GM12878 (cell line): ENCODE measurements around the gene LST1. TPM values are rescaled to one million over a fixed set of nuclear protein-coding genes. Genes with fewer than 3 reads are reported as not detected.

Source experiments
- ATAC-seq: fragments of 200-7000 bp; cut with Tn5 transposase; 3 replicates; pipeline ENCODE4 v1.9.1; 2020; ENCODE audit warnings: mild to moderate bottlenecking, moderate library complexity
- BruUV-seq: library from RNA; stranded (reverse); fragments of 400-500 nt; replicated peaks from 2 replicates; lab custom pipeline; 2021; lab: Mats Ljungman, UMichigan
- CTCF ChIA-PET: fragments of 300-600 bp; sonication (Branson Sonifier 250); formaldehyde crosslinking; extraction: SDS; loops from one replicate; lab custom pipeline; 2021; ENCODE audit warnings: inconsistent platforms; lab: Yijun Ruan, JAX
- POLR2A ChIA-PET: fragments of 350-600 bp; formaldehyde crosslinking; extraction: SDS; loops from one replicate; lab custom pipeline; 2021; ENCODE audit warnings: inconsistent platforms; lab: Charles Lee
- RAD21 ChIA-PET: fragments of 300-600 bp; sonication (Branson Sonifier 250); formaldehyde crosslinking; loops from one replicate; lab custom pipeline; 2023; ENCODE audit warnings: antibody characterized with exemption; ENCODE audit not compliant: unreplicated experiment; lab: Charles Lee
- SMC1A ChIA-PET: fragments of 300-600 bp; sonication (Branson Sonifier 250); formaldehyde crosslinking; loops from one replicate; lab custom pipeline; 2023; ENCODE audit not compliant: unreplicated experiment, uncharacterized antibody; lab: Charles Lee
- DNase-seq: peaks from one replicate; pipeline ENCODE4 v3.0.0-alpha.2; 2011; ENCODE audit warnings: low read depth, low spot score
- FAIRE-seq: peaks from 3 replicates; lab custom pipeline; 2011; peaks lifted over from hg19 to GRCh38; lab: Jason Lieb, UNC
- H2AFZ ChIP-seq: 2 replicates; pipeline ENCODE4 v1.6.0; 2011; ENCODE audit warnings: low read depth, low read length, control low read depth; ENCODE audit not compliant: control insufficient read depth
- H3K27ac ChIP-seq: 2 replicates; pipeline ENCODE4 v1.5.1; 2011; ENCODE audit warnings: control low read depth; ENCODE audit not compliant: control insufficient read depth, insufficient read depth
- H3K27me3 ChIP-seq, 2 experiments: replicated peaks in 1 of 2; 2 replicates each; pipeline versions ENCODE4 v1.6.0 to v1.6.1; 2011; ENCODE audit warnings: low read length in 1 of 2; ENCODE audit not compliant: control insufficient read depth in 2 of 2, insufficient read depth in 2 of 2
- H3K36me3 ChIP-seq, 2 experiments: 2 replicates each; pipeline ENCODE4 v1.5.1; 2011; ENCODE audit warnings: low read length in 1 of 2; ENCODE audit not compliant: control insufficient read depth in 2 of 2, insufficient read depth in 2 of 2
- H3K4me1 ChIP-seq: 2 replicates; pipeline ENCODE4 v1.6.1; 2011; ENCODE audit warnings: mild to moderate bottlenecking, low read length, moderate library complexity, mixed read lengths; ENCODE audit not compliant: control insufficient read depth, insufficient read depth
- H3K4me2 ChIP-seq: 2 replicates; pipeline ENCODE4 v1.6.0; 2011; ENCODE audit warnings: control low read depth; ENCODE audit not compliant: control insufficient read depth, insufficient read depth
- H3K4me3 ChIP-seq: fragments of 200-600 bp; sonication (generic); 2 replicates; pipeline ENCODE4 v1.5.1; 2016
- H3K79me2 ChIP-seq: 2 replicates; pipeline ENCODE4 v1.6.0; 2011; ENCODE audit warnings: low read length; ENCODE audit not compliant: control insufficient read depth, insufficient read depth
- H3K9ac ChIP-seq: 2 replicates; pipeline ENCODE4 v1.8.0; 2011; ENCODE audit warnings: low read length, control low read depth, mixed read lengths; ENCODE audit not compliant: control insufficient read depth, insufficient read depth
- H3K9me3 ChIP-seq: replicated peaks from 3 replicates; pipeline ENCODE4 v1.5.1; 2011; ENCODE audit warnings: mild to moderate bottlenecking, low read length; ENCODE audit not compliant: control insufficient read depth, insufficient read depth
- H4K20me1 ChIP-seq: 2 replicates; pipeline ENCODE4 v1.6.0; 2011; ENCODE audit not compliant: control insufficient read depth, insufficient read depth
- BRCA1 ChIP-seq: IDR thresholded peaks from 2 replicates; pipeline ENCODE4 v1.6.1; 2011; ENCODE audit warnings: low read depth, low read length, improper control_type of control experiment
- EGR1 ChIP-seq, 2 experiments: IDR thresholded peaks; 1 replicate in 1 of 2; 2 replicates in 1 of 2; pipeline ENCODE4 v1.6.1; 2011 to 2012; ENCODE audit warnings: low read depth in 2 of 2, low read length in 2 of 2, borderline replicate concordance in 1 of 2, mild to moderate bottlenecking in 1 of 2, moderate library complexity in 1 of 2
- IKZF2 ChIP-seq, 2 experiments: fragments of 450-650 bp; IDR thresholded peaks; 2 replicates each; pipeline ENCODE4 v1.6.1; 2017; ENCODE audit warnings: mild to moderate bottlenecking in 2 of 2, moderate library complexity in 2 of 2
- KDM1A ChIP-seq: fragments of 200-600 bp; sonication (generic); IDR thresholded peaks from 2 replicates; pipeline ENCODE4 v1.6.1; 2016; ENCODE audit warnings: borderline replicate concordance
- LARP7 ChIP-seq: fragments of 450-650 bp; IDR thresholded peaks from 2 replicates; pipeline ENCODE4 v1.6.1; 2017; ENCODE audit warnings: mild to moderate bottlenecking
- PBX3 ChIP-seq: IDR thresholded peaks from 2 replicates; pipeline ENCODE4 v1.6.1; 2011; ENCODE audit warnings: mild to moderate bottlenecking, low read depth, low read length, moderate library complexity; ENCODE audit not compliant: insufficient replicate concordance
- SMAD5 ChIP-seq: IDR thresholded peaks from 2 replicates; pipeline ENCODE4 v1.6.1; 2016; ENCODE audit warnings: antibody characterized with exemption, low read depth
- SPI1 ChIP-seq: IDR thresholded peaks from 2 replicates; pipeline ENCODE4 v1.6.1; 2011; ENCODE audit warnings: low read depth, mild to moderate bottlenecking, low read length, moderate library complexity, borderline replicate concordance; ENCODE audit not compliant: insufficient read depth
- TARDBP ChIP-seq: IDR thresholded peaks from 2 replicates; pipeline ENCODE4 v1.6.1; 2016; ENCODE audit warnings: borderline replicate concordance
- TBL1XR1 ChIP-seq: IDR thresholded peaks from 2 replicates; pipeline ENCODE4 v1.6.1; 2012; ENCODE audit warnings: low read depth, low read length, improper control_type of control experiment
- USF2 ChIP-seq: IDR thresholded peaks from 2 replicates; pipeline ENCODE4 v1.6.1; 2011; ENCODE audit warnings: low read depth, low read length, improper control_type of control experiment, borderline replicate concordance
- YBX1 ChIP-seq: fragments of 450-650 bp; IDR thresholded peaks from 2 replicates; pipeline ENCODE4 v1.6.1; 2016; ENCODE audit warnings: antibody characterized with exemption
- WGBS: methylation state at CpG from one replicate; pipeline ENCODE4 v1.1.6; 2016; ENCODE audit warnings: low lambda C conversion rate; ENCODE audit not compliant: insufficient replicate concordance, insufficient coverage; ENCODE audit errors: missing lambda C conversion rate; 5-methylcytosine and 5-hydroxymethylcytosine counted together
- in situ Hi-C: fragments of 300-500 bp; cut with MboI; formaldehyde crosslinking; loops from 9 replicates; pipeline ENCODE4 v1.14.3; 2018; ENCODE audit warnings: mixed read lengths
- intact Hi-C: fragments of 100-400 bp; cut with micrococcal nuclease; formaldehyde crosslinking; loops from one replicate; pipeline ENCODE4 v1.14.2; 2022; ENCODE audit not compliant: unreplicated experiment
- polyA plus RNA-seq, 11 experiments: library from polyadenylated mRNA; depleted of rRNA in 4 of 11; unstranded in 6 of 11; stranded (reverse) in 5 of 11; fragments of >200 nt; fragmentation: Nextera tagmentation in 4 of 11; fragmentation: Illumina TruSeq in 1 of 11; extraction: Ambion mirVana in 4 of 11; extraction: Trizol in 1 of 11; gene quantifications; 1 replicate in 1 of 11; 2 replicates in 10 of 11; pipeline versions ENCODE4 v1.2.1 to v1.2.3, GENCODE V29; 2011 to 2016; ENCODE audit warnings: inconsistent platforms in 2 of 11, missing spikeins in 2 of 11, low read depth in 1 of 11
- total RNA-seq, 4 experiments: library from RNA; depleted of rRNA in 3 of 4; stranded (reverse); fragments of >200 nt in 3 of 4; fragmentation: Illumina TruSeq in 1 of 4; extraction: Trizol in 1 of 4; gene quantifications; 2 replicates each; pipeline versions ENCODE4 v1.2.1 to v1.2.3, GENCODE V29; 2013 to 2021

Gene LST1
- total and polyA plus RNA-seq, 10 of the 15 experiments (the other 5 are each of a cell fraction or from before 2014, with no cell fraction given) = 4.1 to 35.5 (median 16.4) TPM

- no peak for FAIRE-seq
- WGBS = 57% methylated on average over 8 of the region's 8 CpGs
- POLR2A ChIA-PET = interaction anchor here (0.6 to 1.4 kb wide), 5 partner anchors 12 to 65 kb away, joined by 3 to 5 read pairs (median 4); partner anchors contain the start of gene BAG6
Observed at GRCh38 chr6:31609519-31610406, 23.7 kb downstream of the LST1 start.

More at GRCh38 chr6:31609519-31610406, 23.7 kb downstream of the LST1 start:
- Histone ChIP-seq H3K9ac (no peak overlapping the region), H3K27ac (no peak overlapping the region), H3K4me2 (no peak overlapping the region), H3K27me3 (no peaks in the 10 kb centered on the region), H2AFZ (no peak overlapping the region), H3K4me1 (peaks cover 8% of the 10 kb centered on the region), H3K4me3 (no peak overlapping the region), H4K20me1 (no peaks in the 10 kb centered on the region), H3K36me3 (no peaks in the 10 kb centered on the region), H3K79me2 (no peaks in the 10 kb centered on the region), H3K9me3 (no peaks in the 10 kb centered on the region)
- TF ChIP-seq SPI1 (no peak), YBX1 (no peak), BRCA1 (no peak), KDM1A (no peak), PBX3 (no peak), SMAD5 (no peak), IKZF2 (IDR thresholded peaks at IDR 0.05) (no peak), TBL1XR1 (no peak), LARP7 (no peak), USF2 (no peak), TARDBP (no peak), EGR1 (IDR thresholded peaks at IDR 0.05; ENCODE audit: borderline replicate concordance in 1 of 2, low read depth in 2 of 2, low read length in 2 of 2) (no peak)
- ChIA-PET CTCF (interaction anchor here (0.6 to 10.5 kb wide), 6 partner anchors 11 to 300 kb away, joined by 3 to 95 read pairs (median 4); no protein-coding TSS in a partner anchor), SMC1A (interaction anchor here (0.6 to 9.6 kb wide), 6 partner anchors 10 to 59 kb away, joined by 3 to 78 read pairs (median 5); partner anchors contain the start of gene C6orf47), RAD21 (interaction anchor here (1.3 kb wide), 2 partner anchors 11 to 58 kb away, joined by 3 to 4 read pairs; no protein-coding TSS in a partner anchor)
- no peak for ATAC-seq
- intact Hi-C loops = no loop called here
- DNase-seq = no peak
- in situ Hi-C loops = no loop called here
- BruUV-seq = no TSS peak
